HG02870 (cell line): ENCODE measurements around the gene STX10.
"Not testable (repeated sequence)": the region's sequence is repeated elsewhere in the genome, so short reads cannot be mapped to it uniquely, and the experiment has no call there.

ENCODE experiments used
- ATAC-seq: cut with Tn5 transposase; IDR thresholded peaks from one replicate; pipeline ENCODE4 v1.9.1; 2021; ENCODE audit warnings: mild to moderate bottlenecking, moderate library complexity; ENCODE audit not compliant: unreplicated experiment

STX10 gene, protein sequence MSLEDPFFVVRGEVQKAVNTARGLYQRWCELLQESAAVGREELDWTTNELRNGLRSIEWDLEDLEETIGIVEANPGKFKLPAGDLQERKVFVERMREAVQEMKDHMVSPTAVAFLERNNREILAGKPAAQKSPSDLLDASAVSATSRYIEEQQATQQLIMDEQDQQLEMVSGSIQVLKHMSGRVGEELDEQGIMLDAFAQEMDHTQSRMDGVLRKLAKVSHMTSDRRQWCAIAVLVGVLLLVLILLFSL

DNA sequence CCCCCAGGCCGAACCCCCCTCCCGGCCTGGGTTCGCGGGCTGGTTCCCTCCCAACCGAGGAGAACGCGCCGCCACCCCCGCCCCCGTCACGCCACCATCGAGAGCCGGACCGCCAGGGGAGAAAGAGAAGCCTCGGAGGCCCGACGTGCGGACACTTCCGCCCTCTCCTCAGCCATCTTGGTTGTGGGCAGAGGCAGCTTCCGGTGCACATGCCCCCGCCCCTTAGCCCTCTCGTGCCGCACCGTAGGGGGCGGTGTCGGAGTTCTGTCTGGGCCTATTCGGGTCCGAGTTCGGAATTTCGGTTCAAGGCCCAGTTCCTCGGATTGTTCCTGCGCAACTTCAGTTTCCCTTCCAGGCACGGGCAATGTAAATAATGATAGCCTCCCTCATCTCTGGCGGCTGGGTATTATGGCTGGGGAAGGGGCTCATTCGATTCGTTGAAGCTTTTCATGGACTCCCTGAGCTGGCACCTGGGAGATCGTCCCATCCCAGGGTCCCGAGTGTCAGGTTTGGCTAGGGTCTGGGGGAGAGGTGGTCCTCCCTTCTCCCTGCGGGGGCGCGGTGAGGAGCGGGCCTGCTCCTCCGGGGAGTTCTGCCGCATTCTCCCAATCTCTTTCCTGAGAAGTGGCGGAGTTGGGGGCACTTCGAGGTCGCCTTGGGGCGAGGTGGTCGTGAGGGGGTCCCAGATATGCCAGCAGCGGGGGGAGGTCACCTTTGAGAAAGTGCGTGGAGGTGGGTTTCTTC lies at the start of gene STX10, which contains the start of gene IER2:
Gene STX10 (minus strand): TSS at position 189 of the 744 bp plus-strand sequence. CDS start 202 bp downstream, outside the sequence.
Gene IER2 (plus strand): TSS at position 225 of the 744 bp plus-strand sequence. CDS start 2,776 bp downstream, outside the sequence.
- peak; percentile 33 for ATAC-seq

DNA sequence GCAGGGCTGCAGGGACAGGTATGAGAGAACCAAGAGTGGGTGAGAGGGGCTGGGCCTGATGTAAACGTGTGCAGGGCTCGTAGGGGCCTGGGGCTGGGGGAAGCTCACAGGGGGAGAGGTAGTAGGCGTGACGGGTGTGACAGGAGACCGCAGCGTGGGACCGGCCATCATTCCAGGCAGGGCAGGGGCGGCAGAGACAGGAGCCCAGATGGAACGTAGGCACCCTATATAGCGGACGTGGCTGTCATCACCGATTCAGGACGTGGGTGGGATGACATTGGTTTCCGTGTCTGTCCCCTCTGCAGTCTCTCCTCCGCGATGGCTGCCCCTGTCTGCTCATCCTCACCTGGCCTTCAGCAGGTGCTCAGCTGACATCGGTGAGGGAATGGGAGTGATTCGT lies 48.5 kb upstream of the STX10 start:
- no peak for ATAC-seq

DNA sequence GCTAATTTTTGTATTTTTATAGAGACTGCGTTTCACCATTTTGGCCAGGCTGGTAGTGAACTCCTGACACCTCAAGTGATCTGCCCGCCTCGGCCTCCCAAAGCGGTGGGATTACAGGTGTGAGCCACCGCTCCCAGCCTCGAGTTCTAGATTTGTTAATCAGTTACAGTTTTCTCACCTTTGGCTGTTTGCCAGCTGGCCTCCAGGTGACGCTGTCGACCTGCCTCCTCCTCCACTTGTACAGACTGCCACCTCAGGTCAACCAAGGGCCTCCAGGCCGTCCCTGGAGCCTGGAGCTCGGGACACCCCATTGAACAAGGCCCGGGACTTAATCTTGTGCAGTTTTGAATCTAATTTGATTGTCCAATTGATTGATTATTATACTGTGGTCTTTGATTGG lies 45.5 kb upstream of the STX10 start:
- ATAC-seq, result no peak

DNA sequence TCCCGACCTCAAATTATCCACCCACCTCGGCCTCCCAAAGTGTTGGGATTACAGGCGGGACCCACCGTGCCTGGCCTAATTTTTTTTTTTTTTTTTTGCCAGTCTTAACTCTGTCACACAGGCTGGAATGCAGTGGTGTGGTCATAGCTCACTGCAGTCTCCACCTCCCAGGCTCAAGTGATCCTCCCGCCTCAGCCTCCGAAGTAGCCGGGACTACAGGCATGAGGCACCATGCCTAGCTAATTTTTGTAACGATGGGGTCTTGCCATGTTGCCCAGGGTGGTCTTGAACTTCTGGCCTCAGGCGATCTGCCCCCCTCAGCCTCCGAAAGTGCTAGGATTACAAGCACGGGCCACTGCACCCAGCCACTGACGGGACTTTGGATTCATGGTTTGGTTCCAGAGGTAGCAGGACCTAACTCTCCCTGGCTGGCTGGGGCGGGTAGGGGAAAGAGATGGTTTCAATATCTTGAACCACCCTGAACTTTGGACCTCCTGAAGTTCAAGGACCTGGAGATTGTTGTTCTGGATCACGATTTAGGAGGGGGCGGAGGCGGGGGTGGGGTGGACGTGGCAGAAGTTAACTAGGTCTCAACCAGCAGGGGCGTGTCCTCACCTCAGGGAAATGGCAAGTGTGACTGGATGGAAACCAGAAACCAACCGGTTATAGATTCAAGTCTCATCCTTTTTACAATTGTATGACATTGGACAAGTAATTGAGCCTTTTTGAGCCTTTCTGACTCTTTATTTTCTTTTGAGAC lies 40.8 kb upstream of the STX10 start:
- no peak for ATAC-seq

DNA sequence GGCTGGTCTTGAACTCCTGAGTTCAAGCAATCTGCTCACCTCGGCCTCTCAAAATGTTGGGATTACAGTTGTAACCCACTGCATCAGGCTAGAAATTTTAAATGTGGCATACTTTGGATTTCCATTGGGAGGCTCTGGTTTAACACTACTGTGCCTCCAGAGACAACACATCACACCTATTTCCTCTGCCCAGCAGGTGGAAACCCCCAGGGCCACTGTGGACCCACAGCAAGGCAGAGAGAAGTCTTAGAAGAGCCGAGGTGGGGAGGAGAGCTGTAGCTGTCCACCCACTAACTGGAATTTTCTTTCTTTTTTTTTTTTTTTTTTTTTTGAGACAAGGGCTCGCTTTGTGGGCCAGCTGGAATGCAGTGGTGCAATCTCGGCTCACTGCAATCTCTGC lies 39.4 kb upstream of the STX10 start:
- ATAC-seq, result no peak

DNA sequence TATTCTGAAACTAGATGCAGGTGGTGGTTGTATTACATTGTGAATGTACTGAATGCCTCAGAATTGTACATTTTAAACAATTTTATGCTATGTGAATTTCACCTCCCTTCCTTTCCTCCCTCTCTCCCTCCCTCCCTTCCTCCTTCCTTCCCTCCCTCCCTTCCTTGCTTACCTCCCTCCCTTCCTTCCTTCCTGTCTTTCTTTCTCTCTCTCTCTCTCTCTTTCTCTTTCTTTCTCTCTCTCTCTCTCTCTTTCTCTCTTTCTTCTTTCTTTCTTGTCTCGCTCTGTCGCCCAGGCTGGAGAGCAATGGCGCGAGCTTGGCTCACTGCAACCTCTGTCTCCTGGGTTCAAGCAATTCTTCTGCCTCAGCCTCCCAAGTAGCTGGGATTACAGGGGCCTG lies 37.2 kb upstream of the STX10 start:
- ATAC-seq, result no peak

DNA sequence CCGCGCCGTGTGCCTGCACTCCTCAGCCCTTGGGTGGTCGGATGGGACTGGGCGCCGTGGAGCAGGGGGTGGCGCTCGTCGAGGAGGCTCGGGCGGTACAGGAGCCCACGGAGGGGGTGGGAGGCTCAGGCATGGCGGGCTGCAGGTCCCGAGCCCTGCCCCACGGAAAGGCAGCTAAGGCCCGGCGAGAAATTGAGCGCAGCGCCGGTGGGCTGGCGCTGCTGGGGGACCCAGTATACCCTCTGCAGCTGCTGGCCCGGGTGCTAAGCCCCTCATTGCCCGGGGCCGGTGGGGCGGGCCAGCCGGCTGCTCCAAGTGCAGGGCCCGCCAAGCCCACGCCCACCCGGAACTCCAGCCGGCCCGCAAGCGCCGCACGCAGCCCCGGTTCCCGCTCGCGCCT lies 36.5 kb upstream of the STX10 start:
- ATAC-seq, result not testable (repeated sequence)

DNA sequence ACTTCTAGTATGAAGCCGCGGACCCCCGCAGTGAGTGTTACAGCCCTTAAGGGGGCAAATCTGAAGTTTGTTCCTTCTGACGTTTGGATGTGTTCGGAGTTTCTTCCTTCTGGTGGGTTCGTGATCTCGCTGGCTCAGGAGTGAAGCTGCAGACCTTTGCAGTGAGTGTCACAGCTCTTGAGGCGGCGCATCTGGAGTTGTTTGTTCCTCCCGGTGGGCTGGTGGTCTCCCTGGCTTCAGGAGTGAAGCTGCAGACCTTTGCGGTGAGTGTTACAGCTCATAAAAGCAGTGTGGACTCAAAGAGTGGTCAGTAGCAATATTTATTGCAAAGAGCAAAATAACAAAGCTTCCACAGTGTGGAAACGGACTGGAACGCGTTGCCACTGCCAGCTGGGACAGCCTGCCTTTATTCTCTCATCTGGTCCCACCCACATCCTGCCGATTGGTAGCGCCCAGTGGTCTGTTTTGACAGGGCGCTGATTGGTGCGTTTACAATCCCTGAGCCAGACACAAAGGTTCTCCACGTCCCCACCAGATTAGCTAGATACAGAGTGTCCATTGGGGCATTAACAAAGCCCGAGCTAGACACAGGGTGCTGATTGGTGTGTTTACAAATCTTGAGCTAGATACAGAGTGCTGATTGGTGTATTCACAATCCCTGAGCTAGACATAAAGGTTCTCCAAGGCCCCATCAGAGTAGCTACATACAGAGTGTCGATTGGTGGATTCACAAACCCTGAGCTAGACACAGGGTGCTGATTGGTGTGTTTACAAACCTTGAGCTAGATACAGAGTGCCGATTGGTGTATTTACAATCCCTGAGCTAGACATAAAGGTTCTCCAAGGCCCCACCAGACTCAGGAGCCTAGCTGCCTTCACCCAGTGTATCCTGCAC lies 35.8 kb upstream of the STX10 start:
- ATAC-seq, result not testable (repeated sequence)

DNA sequence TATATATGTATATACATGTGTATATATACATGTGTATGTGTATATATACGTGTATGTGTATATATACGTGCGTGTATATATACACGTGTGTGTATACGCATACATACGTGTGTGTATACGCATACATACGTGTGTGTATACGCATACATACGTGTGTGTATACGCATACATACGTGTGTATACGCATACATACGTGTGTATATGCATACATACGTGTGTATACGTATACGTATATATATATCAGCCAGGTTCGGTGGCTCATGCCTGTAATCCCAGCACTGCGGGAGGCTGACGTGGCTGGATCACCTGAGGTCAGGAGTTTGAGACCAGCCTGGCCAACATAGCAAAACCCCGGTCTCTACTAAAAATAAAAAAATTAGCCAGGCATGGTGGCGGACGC lies 34.8 kb upstream of the STX10 start:
- ATAC-seq, result not testable (repeated sequence)

DNA sequence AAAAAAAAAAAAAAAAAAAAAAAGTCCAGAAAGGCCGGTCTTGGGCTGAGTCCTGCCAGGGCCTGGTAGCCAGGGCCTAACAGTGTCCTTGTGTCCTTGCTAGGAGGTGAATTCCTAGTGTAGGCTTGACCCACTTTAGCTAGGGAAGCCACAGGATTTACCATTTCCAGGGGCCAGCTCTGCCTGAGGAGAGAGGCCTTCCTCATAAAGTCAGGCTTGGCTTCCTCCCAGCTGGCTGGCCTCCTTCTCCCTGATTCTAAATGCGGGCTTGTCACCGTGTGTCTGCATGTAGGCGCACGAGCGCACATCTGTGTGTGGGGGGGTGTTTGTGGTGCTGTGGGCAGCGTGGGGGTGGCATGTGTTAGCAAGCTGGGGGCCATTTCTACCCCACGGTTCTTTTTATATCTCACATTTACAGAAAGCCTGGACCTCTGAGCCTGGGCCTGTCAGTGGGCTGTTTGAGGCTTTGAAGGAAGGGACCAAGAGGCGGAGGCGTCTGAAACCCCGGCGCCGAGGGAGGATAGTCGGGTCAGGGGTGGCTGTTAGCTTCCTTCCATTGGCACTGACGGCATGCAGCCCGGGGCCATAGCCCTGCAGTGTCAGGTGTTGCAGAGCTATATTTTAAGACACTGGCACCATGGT lies 31.7 kb upstream of the STX10 start:
- ATAC-seq, result no peak

DNA sequence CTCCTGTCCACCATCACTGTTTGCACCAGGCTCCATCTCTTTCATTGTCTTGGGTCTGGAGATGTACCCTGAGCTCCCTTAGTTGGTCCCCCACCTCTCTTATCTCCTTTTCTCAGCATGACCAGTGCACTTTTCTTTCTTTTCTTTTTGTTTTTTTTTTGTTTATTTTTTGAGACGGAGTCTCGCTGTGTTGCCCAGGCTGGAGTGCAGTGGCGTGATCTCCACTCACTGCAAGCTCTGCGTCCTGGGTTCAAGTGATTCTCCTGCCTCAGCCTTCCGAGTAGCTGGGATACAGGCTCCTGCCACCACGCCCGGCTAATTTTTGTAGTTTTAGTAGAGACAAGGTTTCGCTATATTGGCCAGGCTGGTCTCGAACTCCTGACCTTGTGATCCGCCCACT lies 28.1 kb upstream of the STX10 start:
- ATAC-seq, result not testable (repeated sequence)

DNA sequence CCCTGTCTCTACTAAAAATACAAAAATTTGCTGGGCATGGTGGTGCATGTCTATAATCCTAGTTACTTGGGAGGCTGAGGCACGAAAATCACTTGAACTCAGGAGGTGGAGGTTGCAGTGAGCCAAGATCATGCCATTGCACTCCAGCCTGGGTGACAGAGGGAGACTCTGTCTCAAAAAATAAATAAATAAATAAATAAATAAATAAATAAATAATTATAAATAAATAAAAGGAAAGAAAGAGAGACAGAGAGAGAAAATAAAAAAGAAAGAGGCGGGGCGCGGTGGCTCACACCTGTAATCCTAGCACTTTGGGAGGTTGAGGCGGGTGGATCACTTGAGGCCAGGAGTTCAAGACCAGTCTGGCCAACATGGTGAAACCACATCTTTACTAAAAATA lies 27.4 kb upstream of the STX10 start:
- ATAC-seq, result not testable (repeated sequence)

DNA sequence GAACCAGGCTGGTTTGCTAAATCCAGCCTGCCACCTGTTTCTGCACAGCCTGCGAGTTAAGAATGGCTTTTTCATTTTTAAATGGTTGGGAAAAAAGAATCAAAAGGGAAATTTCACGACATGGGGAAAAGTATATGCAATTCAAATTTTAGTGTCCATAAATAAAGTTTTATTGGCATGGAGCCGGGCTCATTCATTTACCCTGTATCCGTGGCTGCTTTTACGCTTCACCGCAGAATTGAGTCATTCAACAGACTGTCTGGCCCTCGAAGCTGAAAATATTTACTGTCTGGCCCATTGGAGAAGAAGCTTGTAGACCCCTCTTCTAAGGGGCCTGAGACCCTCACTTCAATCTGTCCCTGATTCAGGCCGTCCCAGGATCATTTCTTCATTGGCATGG lies 26.2 kb upstream of the STX10 start:
- no peak for ATAC-seq

DNA sequence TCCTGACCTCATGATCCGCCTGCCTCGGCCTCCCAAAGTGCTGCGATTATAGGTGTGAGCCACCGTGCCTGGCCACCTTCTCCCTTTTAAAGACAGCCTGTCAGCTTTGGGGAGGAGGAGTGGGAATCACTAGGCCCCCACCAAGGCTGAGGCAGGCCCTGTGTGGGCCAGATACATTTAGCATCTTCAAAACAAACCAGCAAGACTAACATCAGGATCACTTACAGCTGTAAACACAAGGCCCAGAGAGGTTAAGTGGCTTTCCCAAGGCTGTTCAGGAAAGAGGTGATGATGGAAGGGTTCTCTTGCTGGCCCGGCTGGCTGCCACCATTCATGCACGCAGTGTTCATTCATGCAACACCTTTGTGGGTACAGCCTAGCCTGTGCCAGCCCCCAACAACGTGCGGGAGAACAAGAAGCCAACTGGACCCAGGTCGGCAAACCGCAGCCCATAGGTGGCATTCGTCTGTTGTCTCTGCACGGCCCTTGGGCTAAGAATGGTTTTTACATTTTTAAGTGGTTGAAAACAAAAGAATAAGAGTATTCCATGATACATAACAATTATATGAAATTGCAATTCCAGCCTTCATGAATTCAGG lies 23.1 kb upstream of the STX10 start:
- no peak for ATAC-seq

DNA sequence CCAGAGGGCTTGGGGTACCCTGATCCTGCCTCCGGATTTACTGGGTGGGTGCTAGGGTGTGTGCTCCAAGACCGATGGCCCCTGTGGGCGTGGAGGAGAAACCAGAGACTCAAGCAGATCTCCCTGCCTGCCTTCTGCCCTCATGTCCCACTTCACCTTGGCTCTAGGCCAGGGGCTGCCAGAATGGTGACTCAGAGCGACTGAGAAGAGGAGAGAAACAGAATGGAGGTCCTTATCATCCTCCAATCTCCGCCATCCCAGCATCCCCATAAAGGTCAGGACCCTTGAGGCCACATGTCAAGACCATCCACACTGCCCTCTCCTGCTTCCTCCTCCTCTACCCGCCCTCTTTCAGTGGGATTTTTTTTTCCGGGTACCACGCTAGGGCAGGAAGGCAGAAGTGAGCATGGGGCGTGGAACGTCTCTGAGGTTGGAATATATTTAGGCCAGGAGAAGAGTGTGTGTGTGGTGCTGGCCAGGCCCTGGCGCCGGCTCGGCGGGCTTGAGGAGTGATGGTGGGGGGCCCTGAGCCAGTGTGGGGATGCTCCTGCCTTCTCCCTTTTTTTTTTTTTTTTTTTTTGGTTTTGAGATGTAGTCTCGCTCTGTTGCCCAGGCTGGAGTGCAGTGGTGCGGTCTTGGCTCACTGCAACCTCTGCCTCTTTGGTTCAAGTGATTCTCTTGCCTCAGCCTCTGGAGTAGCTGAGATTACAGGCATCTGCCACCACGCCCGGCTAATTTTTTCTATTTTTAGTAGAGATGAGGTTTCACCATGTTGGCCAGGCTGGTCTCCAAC lies 22.4 kb upstream of the STX10 start:
- no peak for ATAC-seq

DNA sequence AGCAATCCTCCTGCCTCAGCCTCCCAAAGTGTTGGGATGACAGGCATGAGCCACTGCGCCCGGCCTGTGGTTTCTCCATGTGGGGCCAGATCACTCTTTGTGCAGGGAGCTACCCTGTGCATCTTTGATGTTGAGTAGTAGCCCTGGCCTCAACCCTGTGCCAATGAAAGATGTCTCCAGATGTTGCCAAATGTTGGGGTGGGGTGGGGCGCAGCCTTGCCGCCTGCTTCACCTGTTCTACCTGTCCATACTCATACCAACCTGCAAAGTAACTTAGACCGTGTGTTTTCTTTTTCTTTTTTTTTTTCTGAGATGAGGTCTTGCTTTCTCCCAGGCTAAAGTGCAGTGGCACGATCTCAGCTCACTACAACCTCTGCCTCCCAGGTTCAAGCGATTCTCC lies 21.0 kb upstream of the STX10 start:
- no peak for ATAC-seq

DNA sequence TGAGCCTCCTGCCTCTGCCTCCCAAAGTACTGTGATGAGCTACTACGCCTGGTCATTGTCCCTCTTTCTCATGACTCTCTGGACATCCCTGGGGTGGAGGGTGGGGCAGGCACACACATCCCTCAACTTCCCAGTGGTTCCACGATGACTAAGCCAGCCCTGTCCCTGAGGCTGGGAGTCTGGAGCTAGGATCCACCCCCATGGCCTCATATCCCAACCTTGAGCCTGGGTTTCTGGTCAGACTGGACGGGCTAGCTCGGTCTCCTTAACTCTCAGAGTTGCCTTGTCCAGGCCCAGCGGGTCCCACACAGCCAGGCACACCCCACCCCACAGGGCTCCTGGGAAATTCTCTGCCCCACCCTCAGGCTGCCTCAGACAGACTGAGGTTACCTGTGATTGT lies 19.6 kb upstream of the STX10 start:
- ATAC-seq, result no peak

DNA sequence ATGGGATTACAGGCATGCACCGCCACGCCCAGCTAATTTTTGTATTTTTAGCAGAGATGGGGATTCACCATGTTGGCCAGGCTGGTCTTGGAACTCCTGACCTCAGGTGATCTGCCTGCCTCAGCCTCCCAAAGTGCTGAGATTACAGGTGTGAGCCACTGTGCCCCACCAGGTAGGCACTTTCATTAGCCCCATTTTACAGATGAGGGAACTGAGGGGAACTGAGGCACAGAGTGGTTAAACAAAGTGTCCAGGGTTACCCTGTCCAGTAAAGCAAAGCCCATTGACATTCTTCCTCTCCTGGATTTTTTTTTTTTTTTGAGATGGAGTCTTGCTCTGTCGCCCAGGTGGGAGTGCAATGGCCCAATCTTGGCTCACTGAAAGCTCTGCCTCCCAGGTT lies 16.0 kb upstream of the STX10 start:
- ATAC-seq, result not testable (repeated sequence)
